H9 (cell line): ENCODE measurements around the gene PLEKHN1. TPM values are rescaled to one million over a fixed set of nuclear protein-coding genes. Genes with fewer than 3 reads are reported as not detected.
A peak's percentile ranks its signal among the peaks of the same experiment; 100 is the strongest.

Experiments
- DNase-seq: peaks from one replicate; pipeline ENCODE4 v3.0.0-alpha.2; 2017
- H2AFZ ChIP-seq: one replicate; pipeline ENCODE4 v1.6.1; 2013; ENCODE audit warnings: mild to moderate bottlenecking, low read length, control low read depth, moderate library complexity
- H2AK5ac ChIP-seq: 2 replicates; pipeline ENCODE4 v1.6.1; 2013; ENCODE audit warnings: low read length, control low read depth, mixed read lengths; ENCODE audit not compliant: insufficient read length
- H2BK120ac ChIP-seq: one replicate; pipeline ENCODE4 v1.6.1; 2013; ENCODE audit warnings: low read depth, mild to moderate bottlenecking, low read length, control low read depth, inconsistent platforms; ENCODE audit not compliant: poor library complexity, severe bottlenecking
- H2BK12ac ChIP-seq: 2 replicates; pipeline ENCODE4 v1.6.1; 2013; ENCODE audit warnings: low read length, control low read depth, mixed read lengths, low read depth; ENCODE audit not compliant: insufficient read length
- H2BK15ac ChIP-seq: 2 replicates; pipeline ENCODE4 v1.6.1; 2013; ENCODE audit warnings: low read depth, low read length, control low read depth
- H2BK20ac ChIP-seq: one replicate; pipeline ENCODE4 v1.6.1; 2013; ENCODE audit warnings: low read depth, mild to moderate bottlenecking, low read length, control low read depth, inconsistent platforms; ENCODE audit not compliant: poor library complexity, severe bottlenecking
- H2BK5ac ChIP-seq: 2 replicates; pipeline ENCODE4 v1.6.1; 2013; ENCODE audit warnings: low read length, control low read depth, mixed read lengths; ENCODE audit not compliant: insufficient read length
- H3K14ac ChIP-seq: 2 replicates; pipeline ENCODE4 v1.6.1; 2013; ENCODE audit warnings: low read length, control low read depth; ENCODE audit not compliant: insufficient read depth
- H3K18ac ChIP-seq: 2 replicates; pipeline ENCODE4 v1.6.1; 2013; ENCODE audit warnings: low read depth, mild to moderate bottlenecking, mixed read lengths, low read length, control low read depth; ENCODE audit not compliant: insufficient read length
- H3K23ac ChIP-seq: 2 replicates; pipeline ENCODE4 v1.6.1; 2013; ENCODE audit warnings: low read length, control low read depth, mixed read lengths, low read depth; ENCODE audit not compliant: insufficient read length
- H3K23me2 ChIP-seq: 2 replicates; pipeline ENCODE4 v1.6.1; 2013; ENCODE audit warnings: low read depth, mild to moderate bottlenecking, mixed read lengths, low read length, control low read depth; ENCODE audit not compliant: insufficient read length, poor library complexity, severe bottlenecking
- H3K27ac ChIP-seq: 2 replicates; pipeline ENCODE4 v1.5.1; 2013; ENCODE audit warnings: low read length, control low read depth, mixed read lengths, low read depth; ENCODE audit not compliant: insufficient read length
- H3K27me3 ChIP-seq: 2 replicates; pipeline ENCODE4 v1.6.1; 2013; ENCODE audit warnings: low read length, control low read depth, inconsistent platforms; ENCODE audit not compliant: insufficient read depth
- H3K4ac ChIP-seq: 2 replicates; pipeline ENCODE4 v1.6.1; 2013; ENCODE audit warnings: low read depth, mild to moderate bottlenecking, control low read depth, inconsistent platforms, low read length, moderate library complexity
- H3K4me1 ChIP-seq: 2 replicates; pipeline ENCODE4 v1.6.1; 2013; ENCODE audit warnings: low read length, control low read depth, inconsistent platforms; ENCODE audit not compliant: insufficient read depth
- H3K4me2 ChIP-seq: 2 replicates; pipeline ENCODE4 v1.6.1; 2013; ENCODE audit warnings: low read length, control low read depth, mixed read lengths; ENCODE audit not compliant: insufficient read length, insufficient read depth
- H3K56ac ChIP-seq: 2 replicates; pipeline ENCODE4 v1.6.1; 2013; ENCODE audit warnings: low read depth, mild to moderate bottlenecking, mixed read lengths, low read length, control low read depth; ENCODE audit not compliant: insufficient read length
- H3K79me1 ChIP-seq: 2 replicates; pipeline ENCODE4 v1.6.1; 2013; ENCODE audit warnings: low read depth, mild to moderate bottlenecking, moderate library complexity, low read length, control low read depth, inconsistent platforms; ENCODE audit not compliant: insufficient read depth, poor library complexity, severe bottlenecking
- H3K79me2 ChIP-seq: 2 replicates; pipeline ENCODE4 v1.6.1; 2013; ENCODE audit warnings: low read length, control low read depth, inconsistent platforms; ENCODE audit not compliant: insufficient read depth
- H3K9ac ChIP-seq: 2 replicates; pipeline ENCODE4 v1.6.1; 2013; ENCODE audit warnings: low read length, control low read depth, mixed read lengths; ENCODE audit not compliant: insufficient read length; ENCODE audit errors: extremely low read depth
- H3K9me3 ChIP-seq: one replicate; pipeline ENCODE4 v1.6.1; 2013; ENCODE audit warnings: low read depth, low read length, inconsistent platforms; ENCODE audit not compliant: control insufficient read depth
- H3T11ph ChIP-seq: one replicate; pipeline ENCODE4 v1.6.1; 2013; ENCODE audit warnings: mild to moderate bottlenecking, low read length, control low read depth, inconsistent platforms
- H4K20me1 ChIP-seq: one replicate; pipeline ENCODE4 v1.6.1; 2013; ENCODE audit not compliant: control insufficient read depth, insufficient read length, insufficient read depth
- H4K5ac ChIP-seq: 2 replicates; pipeline ENCODE4 v1.6.1; 2013; ENCODE audit warnings: low read depth, mild to moderate bottlenecking, mixed read lengths, low read length, control low read depth; ENCODE audit not compliant: insufficient read length
- H4K8ac ChIP-seq: replicated peaks from 2 replicates; pipeline ENCODE4 v1.6.1; 2013; ENCODE audit warnings: low read length, control low read depth, mixed read lengths, low read depth; ENCODE audit not compliant: insufficient read length
- H4K91ac ChIP-seq: 2 replicates; pipeline ENCODE4 v1.6.1; 2013; ENCODE audit warnings: low read depth, mild to moderate bottlenecking, moderate library complexity, mixed read lengths, low read length, control low read depth; ENCODE audit not compliant: insufficient read length
- H3K27ac Mint-ChIP-seq, 3 experiments: 2 replicates in 2 of 3; 3 replicates in 1 of 3; pipeline ENCODE4 v1.8.0; 2020 to 2021; ENCODE audit warnings: mixed read lengths in 3 of 3, mild to moderate bottlenecking in 1 of 3, moderate library complexity in 1 of 3
- H3K27me3 Mint-ChIP-seq: 2 replicates; pipeline ENCODE4 v1.8.0; 2021; ENCODE audit warnings: low read depth, mild to moderate bottlenecking, moderate library complexity, mixed read lengths
- H3K36me3 Mint-ChIP-seq, 3 experiments: 2 replicates in 2 of 3; 3 replicates in 1 of 3; pipeline ENCODE4 v1.8.0; 2020 to 2021; ENCODE audit warnings: low read depth in 3 of 3, mixed read lengths in 3 of 3; ENCODE audit not compliant: insufficient read depth in 1 of 3
- H3K4me1 Mint-ChIP-seq, 2 experiments: 2 replicates each; pipeline ENCODE4 v1.8.0; 2020; ENCODE audit warnings: mixed read lengths in 2 of 2
- H3K4me3 Mint-ChIP-seq, 2 experiments: 2 replicates in 1 of 2; 3 replicates in 1 of 2; pipeline ENCODE4 v1.8.0; 2020 to 2021; ENCODE audit warnings: mild to moderate bottlenecking in 2 of 2, mixed read lengths in 2 of 2, moderate library complexity in 1 of 2
- H3K9me3 Mint-ChIP-seq, 2 experiments: 2 replicates in 1 of 2; 3 replicates in 1 of 2; pipeline ENCODE4 v1.8.0; 2020; ENCODE audit warnings: mild to moderate bottlenecking in 2 of 2, mixed read lengths in 2 of 2, moderate library complexity in 1 of 2
- WGBS: extraction: QIAGEN DNeasy Blood & Tissue Kit; methylation state at CpG from one replicate; pipeline ENCODE4 v1.1.7; 2013; ENCODE audit warnings: missing lambda C conversion rate, low lambda C conversion rate, mixed read lengths; ENCODE audit not compliant: insufficient read length; ENCODE audit errors: extremely low coverage; 5-methylcytosine and 5-hydroxymethylcytosine counted together
- total RNA-seq: library from RNA; stranded (reverse); gene quantifications from 2 replicates; pipeline ENCODE4 v1.2.1, GENCODE V29; 2021
- TF ChIP-seq, protein P1 (sequence below): fragments of 200-600 bp; sonication (generic); conservative IDR thresholded peaks from 3 replicates; pipeline ENCODE4 v1.8.0; 2021; ENCODE audit warnings: antibody characterized with exemption, mild to moderate bottlenecking

The PLEKHN1 gene
- total RNA-seq, 1 experiment from 2014 or later: 3.0 TPM

DNA sequence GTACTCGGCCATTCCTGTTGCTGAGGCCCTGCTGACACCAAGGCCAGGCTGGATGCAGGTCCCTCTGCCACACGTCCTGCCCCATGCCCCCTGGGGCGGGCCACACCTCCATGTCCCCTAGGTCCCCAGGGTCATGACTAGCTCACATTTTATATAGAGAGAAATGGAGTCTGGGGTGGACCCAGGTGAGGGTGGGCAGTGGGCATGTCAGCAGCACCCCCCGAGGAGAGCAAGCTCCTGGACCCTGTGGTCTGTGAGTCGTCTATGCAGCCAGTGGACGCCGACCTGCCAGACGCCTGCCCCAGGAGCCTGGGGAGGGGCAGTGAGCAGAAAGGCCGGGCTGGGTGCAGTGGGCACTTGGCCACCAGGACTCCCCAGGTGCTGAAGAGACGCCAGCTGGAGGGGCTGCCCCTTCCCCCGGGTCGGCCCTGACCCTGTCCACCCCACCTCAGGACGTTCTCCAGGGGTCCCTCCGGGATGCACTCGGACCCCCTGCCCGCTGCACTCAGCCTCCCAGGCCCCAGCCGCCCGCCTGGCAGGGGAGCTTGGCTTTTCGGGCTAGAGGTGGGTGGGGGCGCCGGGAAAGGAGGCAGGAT lies 26.7 kb upstream of the PLEKHN1 start:
- H2AFZ ChIP-seq: no peak overlapping the region
- H3K79me2 ChIP-seq: no peaks in the 10 kb centered on the region
- H3K23ac ChIP-seq: no peak overlapping the region
- peaks cover 51% of the 10 kb centered on the region for H3K27me3 ChIP-seq
- H3K27me3 Mint-ChIP-seq: peaks cover 75% of the 10 kb centered on the region
- H3K9me3 ChIP-seq: no peaks in the 10 kb centered on the region
- no peak overlapping the region for H3K18ac ChIP-seq
- no peak overlapping the region for H3K4me2 ChIP-seq
- H3K4me1 ChIP-seq: no peaks in the 10 kb centered on the region
- no peaks in the 10 kb centered on the region for H3K79me1 ChIP-seq
- no peak overlapping the region for H3K4ac ChIP-seq
- no CpG with 5 or more reads among the region's 21 CpGs for WGBS
- H3K27ac ChIP-seq: no peak overlapping the region
- H3K56ac ChIP-seq: no peak overlapping the region
- H4K20me1 ChIP-seq: no peaks in the 10 kb centered on the region
- no peaks in the 10 kb centered on the region for H3K9me3 Mint-ChIP-seq
- H3T11ph ChIP-seq: no peak overlapping the region
- H2BK5ac ChIP-seq: no peak overlapping the region
- no peak for DNase-seq
- no peak overlapping the region for H3K27ac Mint-ChIP-seq
- H2BK15ac ChIP-seq: no peak overlapping the region
- H3K14ac ChIP-seq: no peak overlapping the region
- peaks cover 0 to 6% (median 2%) of the 10 kb centered on the region in 3 experiments; a peak in 3 of 7 replicates for H3K36me3 Mint-ChIP-seq
- no peak overlapping the region for H3K9ac ChIP-seq
- no peak overlapping the region for H2AK5ac ChIP-seq
- H2BK120ac ChIP-seq: no peak overlapping the region
- TF ChIP-seq, protein P1, sequence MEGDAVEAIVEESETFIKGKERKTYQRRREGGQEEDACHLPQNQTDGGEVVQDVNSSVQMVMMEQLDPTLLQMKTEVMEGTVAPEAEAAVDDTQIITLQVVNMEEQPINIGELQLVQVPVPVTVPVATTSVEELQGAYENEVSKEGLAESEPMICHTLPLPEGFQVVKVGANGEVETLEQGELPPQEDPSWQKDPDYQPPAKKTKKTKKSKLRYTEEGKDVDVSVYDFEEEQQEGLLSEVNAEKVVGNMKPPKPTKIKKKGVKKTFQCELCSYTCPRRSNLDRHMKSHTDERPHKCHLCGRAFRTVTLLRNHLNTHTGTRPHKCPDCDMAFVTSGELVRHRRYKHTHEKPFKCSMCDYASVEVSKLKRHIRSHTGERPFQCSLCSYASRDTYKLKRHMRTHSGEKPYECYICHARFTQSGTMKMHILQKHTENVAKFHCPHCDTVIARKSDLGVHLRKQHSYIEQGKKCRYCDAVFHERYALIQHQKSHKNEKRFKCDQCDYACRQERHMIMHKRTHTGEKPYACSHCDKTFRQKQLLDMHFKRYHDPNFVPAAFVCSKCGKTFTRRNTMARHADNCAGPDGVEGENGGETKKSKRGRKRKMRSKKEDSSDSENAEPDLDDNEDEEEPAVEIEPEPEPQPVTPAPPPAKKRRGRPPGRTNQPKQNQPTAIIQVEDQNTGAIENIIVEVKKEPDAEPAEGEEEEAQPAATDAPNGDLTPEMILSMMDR: no peak
- H3K4me1 Mint-ChIP-seq: peaks cover 9 to 46% of the 10 kb centered on the region in 2 experiments
- H4K8ac ChIP-seq: no peak overlapping the region
- H4K91ac ChIP-seq: no peak overlapping the region
- H4K5ac ChIP-seq: no peak overlapping the region
- peak overlapping the region in 1 of 2 experiments; percentile 20; a peak in 2 of 5 replicates for H3K4me3 Mint-ChIP-seq
- no peak overlapping the region for H2BK12ac ChIP-seq
- H2BK20ac ChIP-seq: no peak overlapping the region
- peaks cover 6% of the 10 kb centered on the region for H3K23me2 ChIP-seq
